ENCODE data around the gene NOXA1.
"Not testable (repeated sequence)": the region's sequence is repeated elsewhere in the genome, so short reads cannot be mapped to it uniquely, and the experiment has no call there.

The NOXA1 gene

DNA sequence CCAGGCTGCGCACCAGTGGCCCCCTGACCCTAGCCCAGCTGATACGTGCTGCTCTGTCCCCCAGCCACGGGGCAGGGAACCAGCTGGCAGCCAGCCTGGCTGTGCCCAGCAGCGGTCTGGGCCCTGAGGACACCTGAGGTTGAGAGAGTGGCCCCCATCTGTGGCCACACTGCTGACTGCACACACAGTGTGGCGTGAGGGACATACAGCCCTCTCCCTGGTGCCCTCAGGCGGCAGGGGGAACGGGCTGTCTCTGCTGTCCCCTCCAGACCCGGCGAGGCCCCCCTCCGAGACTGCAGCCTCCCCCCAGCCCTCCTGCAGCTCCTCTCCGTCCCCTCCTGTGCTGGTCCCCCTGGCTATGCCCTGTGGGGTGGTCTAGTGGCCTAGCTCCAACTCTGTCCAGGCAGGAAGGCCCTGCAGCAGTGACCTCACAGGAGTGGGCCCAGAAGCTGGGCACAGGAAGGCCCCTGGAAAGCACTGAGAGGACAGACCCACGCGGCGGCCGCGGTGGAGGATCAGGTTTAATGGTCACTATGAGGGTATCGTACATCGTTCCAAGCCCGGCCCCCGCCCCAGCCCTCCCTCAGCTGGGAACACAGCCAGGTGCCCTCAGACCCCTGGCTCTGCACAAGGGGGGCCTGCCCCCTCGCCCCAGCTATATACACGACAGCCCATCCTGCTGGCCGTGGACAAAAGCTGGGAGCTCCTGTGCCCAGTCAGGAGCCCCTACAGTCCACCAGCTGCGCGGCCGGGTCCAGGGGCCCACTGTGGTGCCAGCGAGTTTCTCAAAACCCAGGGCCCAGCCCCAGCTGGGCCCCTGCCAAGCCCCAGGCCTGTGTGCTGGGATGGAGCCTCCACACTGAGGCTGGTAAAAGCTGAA lies 24.8 kb downstream of the NOXA1 start:
- DNase-seq (ENCODE audit: low read depth): no peak
- H3K4me3 ChIP-seq (ENCODE audit: low read length): no peak overlapping the region
- TF ChIP-seq, protein P1, sequence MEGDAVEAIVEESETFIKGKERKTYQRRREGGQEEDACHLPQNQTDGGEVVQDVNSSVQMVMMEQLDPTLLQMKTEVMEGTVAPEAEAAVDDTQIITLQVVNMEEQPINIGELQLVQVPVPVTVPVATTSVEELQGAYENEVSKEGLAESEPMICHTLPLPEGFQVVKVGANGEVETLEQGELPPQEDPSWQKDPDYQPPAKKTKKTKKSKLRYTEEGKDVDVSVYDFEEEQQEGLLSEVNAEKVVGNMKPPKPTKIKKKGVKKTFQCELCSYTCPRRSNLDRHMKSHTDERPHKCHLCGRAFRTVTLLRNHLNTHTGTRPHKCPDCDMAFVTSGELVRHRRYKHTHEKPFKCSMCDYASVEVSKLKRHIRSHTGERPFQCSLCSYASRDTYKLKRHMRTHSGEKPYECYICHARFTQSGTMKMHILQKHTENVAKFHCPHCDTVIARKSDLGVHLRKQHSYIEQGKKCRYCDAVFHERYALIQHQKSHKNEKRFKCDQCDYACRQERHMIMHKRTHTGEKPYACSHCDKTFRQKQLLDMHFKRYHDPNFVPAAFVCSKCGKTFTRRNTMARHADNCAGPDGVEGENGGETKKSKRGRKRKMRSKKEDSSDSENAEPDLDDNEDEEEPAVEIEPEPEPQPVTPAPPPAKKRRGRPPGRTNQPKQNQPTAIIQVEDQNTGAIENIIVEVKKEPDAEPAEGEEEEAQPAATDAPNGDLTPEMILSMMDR (IDR thresholded peaks at IDR 0.05; ENCODE audit: insufficient read depth, low read depth, low read length, missing control alignments): no peak

DNA sequence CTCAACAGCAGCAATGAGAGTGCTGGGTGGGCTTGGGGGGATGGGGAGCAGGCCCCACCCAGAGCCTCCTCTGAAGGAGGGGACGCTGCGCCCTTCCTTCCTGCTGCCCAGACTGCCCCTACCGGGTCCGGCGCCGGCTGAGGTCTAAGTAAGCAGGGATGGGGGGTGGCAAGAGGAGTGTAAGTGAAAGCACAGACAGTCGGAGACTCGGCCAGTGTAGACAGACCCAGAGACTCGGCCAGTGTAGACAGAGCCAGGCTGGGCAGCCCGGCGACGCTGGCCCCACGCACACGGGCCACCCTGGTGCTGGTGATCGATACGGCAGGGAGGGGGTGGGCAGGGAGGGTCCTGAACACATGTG lies 25.4 kb downstream of the NOXA1 start:
- no peak overlapping the region for H3K4me3 ChIP-seq (ENCODE audit: low read length)
- DNase-seq (ENCODE audit: low read depth): no peak
- TF ChIP-seq, protein P1 (IDR thresholded peaks at IDR 0.05; ENCODE audit: insufficient read depth, low read depth, low read length, missing control alignments): no peak

- TF ChIP-seq, protein P1 (IDR thresholded peaks at IDR 0.05; ENCODE audit: insufficient read depth, low read depth, low read length, missing control alignments): no peak
- H3K4me3 ChIP-seq (ENCODE audit: low read length): no peak overlapping the region
- DNase-seq (ENCODE audit: low read depth): no peak
These were observed 26.1 kb downstream of the NOXA1 start for GRCh38 chr9:137449081-137449844.

DNA sequence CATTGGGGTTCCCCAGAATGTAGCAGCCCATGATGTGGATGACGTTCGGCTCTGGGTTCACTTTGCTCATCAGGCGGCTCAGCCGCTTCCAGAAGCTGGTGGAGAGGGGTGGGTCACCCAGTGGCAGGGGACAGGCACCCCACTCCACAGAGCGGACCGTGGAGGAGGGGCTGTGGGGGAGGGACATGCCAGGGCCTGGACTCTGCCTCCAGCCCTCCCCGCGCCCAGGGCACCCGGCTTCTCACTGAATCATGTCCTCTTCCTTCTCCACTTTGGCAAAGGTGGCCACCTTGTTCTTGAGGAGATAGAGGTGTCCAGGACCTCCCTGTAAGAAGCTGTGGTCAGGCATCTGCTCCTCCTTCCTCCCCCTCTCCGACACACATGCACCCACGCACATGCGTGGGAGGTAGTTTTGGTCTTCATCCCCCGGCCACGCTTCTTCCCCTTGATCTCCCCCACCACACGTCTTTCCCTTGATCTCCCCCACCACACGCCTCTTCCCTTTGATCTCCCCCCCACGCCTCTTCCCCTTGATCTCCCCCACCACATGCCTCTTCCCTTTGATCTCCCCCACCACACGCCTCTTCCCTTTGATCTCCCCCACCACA lies 26.8 kb downstream of the NOXA1 start:
- TF ChIP-seq, protein P1 (IDR thresholded peaks at IDR 0.05; ENCODE audit: insufficient read depth, low read depth, low read length, missing control alignments): no peak
- no peak overlapping the region for H3K4me3 ChIP-seq (ENCODE audit: low read length)
- no peak for DNase-seq (ENCODE audit: low read depth)

- DNase-seq (ENCODE audit: low read depth); H3K4me3 ChIP-seq (ENCODE audit: low read length): not testable (repeated sequence)
These were observed 27.5 kb downstream of the NOXA1 start for GRCh38 chr9:137450539-137451222.

- DNase-seq (ENCODE audit: low read depth); H3K4me3 ChIP-seq (ENCODE audit: low read length): not testable (repeated sequence)
These were observed 28.2 kb downstream of the NOXA1 start for GRCh38 chr9:137451264-137452005.

DNA sequence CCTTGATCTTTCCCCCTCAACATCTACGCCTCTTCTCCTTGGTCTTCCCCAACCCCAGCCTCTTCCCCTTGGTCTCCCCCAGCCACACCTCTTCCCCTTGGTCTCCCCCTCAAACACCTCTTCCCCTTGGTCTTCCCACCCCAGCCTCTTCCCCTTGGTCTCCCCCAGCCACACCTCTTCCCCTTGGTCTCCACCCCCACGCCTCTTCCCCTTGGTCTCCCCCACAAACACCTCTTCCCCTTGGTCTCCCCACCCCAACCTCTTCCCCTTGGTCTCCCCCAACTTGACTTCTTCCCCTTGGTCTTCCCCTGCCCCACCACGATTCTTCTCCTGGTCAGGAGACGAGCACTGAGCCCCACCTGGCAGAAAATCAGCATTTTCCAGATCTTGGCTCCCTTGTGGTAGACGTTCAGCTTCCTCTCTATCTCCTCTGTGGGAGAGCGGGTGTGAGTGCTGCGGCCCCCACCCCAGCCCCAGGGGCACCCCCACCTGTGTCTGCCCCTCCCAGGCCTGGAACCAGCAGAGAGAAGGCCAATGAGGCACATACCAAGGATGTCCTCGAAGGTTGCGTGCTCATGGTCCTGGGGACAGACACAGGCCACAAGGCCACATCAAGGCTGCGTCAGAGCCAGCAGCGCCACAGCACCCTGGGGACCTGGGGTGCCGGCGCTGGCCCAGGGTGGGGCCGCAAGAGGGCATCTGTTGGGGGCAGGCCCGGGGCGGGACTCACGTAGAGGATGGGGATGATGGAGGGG lies 29.0 kb downstream of the NOXA1 start:
- TF ChIP-seq, protein P1 (IDR thresholded peaks at IDR 0.05; ENCODE audit: insufficient read depth, low read depth, low read length, missing control alignments): no peak
- H3K4me3 ChIP-seq (ENCODE audit: low read length): no peak overlapping the region
- no peak for DNase-seq (ENCODE audit: low read depth)
